HG03378 (cell line): ENCODE data around the gene PRPF40A.
"Not testable (repeated sequence)": the region's sequence is repeated elsewhere in the genome, so short reads cannot be mapped to it uniquely, and the experiment has no call there.

Experiments
- ATAC-seq: cut with Tn5 transposase; IDR thresholded peaks from one replicate; pipeline ENCODE4 v1.9.1; 2021; ENCODE audit warnings: mild to moderate bottlenecking, moderate library complexity; ENCODE audit not compliant: unreplicated experiment

The PRPF40A gene

DNA sequence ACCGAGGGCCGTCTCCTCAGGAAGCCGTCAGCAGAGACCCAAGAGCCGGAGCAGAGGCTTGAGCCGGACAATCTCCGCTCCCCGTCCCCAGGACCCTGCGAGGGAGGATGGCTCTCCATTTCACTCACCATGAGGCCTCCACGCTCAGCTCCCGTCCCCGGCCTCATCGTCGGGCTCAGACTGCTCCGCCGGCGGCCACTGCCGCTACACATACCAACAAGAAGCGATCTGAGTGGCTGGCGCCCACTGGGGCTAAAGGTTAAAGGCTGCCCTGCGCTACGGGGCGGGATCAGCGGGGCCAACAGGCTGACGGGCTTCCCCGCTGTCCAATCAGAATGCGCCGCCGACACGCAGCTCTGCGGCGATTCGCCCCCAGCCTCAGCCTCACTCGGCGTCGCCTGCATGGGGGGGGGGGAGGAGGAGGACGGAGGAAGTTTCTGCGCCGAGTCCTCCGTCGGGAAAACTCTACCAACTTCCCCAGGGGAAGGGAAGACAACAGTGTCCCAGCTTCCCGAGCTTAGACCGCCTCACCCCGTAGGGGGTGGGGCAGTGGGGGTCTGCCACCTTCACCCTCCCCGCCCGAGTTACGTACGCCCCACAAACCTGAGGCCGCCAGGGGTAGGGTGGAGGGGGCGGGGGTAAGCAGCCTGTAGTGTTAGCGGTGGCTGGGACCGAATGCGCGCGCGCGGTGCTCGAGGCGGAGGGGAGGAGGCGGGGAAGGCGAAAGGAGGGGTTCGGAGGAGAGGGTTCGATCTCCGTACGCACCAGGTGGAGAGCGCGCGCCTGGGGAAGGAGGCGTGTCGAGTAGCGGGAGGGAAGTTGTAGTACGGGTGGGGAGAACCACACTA lies at the start of gene PRPF40A:
Gene PRPF40A, minus strand, starts transcription at position 234 of the 848 bp plus-strand sequence. Its CDS starts 22 bp downstream, at position 212.
- peak; percentile 72 for ATAC-seq

DNA sequence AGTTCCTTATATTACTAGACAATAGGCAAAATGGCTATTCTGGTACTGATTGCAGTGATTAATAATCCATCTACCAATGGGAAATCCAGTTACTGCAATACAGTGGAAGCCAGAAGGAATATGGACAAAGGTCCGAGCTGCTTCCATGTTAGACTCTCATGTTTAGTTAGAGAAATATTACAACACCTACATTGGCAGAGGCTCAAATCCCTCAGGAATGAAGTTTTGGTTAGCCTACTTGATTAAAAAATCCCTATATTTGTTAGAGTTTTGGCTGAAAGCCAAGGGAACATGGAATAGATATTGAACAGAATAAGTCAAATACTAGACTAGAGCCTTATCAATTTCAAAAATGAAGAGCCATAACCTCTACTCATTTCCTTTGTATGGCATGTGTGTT lies 49.7 kb upstream of the PRPF40A start:
- no peak for ATAC-seq

DNA sequence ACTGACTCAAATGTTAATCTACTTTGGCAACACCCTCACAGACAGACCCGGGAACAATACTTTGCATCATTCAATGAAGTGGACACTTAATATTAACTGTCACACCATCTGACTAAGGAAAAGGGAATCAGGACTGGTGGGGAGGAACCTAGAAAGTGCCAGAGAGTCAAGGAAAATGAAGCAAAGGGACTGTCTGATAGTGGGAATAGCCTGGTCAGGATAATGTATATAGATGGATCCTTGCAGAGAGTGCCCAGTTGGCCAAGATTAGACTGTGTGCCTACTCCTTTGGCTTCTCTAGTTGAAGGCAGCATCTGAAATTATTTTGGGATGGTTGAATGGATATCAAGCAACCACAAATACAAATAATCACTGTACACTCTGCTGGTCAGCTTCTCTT lies 46.4 kb upstream of the PRPF40A start:
- no peak for ATAC-seq

DNA sequence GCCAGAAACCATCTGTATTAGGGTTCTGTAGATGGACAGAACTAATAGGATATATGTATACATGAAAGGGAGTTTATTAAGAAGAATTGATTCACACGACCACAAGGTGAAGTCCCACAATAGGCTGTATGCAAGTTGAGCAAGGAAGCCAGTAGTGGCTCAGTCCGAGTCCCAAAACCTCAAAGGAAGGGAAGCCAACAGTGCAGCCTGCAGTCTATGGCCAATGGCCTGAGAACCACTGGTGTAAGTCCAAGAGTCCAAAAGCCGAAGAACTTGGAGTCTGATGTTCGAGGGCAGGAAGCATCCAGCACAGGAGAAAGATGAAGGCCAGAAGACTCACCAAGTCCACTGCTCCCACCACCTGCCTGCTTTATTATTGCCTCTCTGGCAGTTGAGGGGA lies 45.9 kb upstream of the PRPF40A start:
- ATAC-seq: not testable (repeated sequence)

DNA sequence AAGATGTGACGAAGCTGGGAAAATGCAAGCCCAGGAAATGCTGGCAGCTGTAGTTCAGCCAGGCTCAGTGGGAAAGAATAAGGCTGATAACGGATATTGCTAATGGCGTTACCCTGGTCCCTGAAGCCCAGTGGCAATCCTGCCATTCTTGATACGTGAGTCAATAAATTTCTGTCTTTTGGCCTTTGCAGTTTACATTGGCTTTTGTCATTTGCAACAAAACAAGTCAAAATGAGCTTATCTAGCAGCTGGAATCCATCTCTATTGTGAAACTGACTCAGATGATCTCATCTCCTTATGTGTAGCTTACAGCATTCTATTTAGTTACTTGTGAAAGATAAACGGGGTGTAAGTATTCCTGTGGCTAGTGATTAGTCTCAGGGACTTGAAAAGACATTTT lies 44.9 kb upstream of the PRPF40A start:
- ATAC-seq: no peak

DNA sequence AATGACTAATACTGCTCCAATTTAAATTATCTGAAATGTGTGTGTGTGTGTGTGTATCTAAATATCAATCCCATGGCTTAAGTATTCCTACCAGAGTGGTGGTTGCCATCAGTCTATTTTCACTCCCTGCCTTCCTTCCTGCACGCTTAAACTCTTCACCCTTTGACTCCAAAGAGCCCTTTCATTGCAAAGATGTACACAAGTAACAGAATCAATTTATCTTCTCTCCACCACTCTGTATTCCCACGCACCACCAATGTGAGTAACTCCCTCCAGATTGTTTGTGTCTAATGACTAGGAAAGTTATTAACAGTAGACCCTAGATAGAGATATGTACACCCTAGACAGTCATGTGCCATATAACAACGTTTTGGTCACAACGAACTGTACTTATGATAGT lies 44.0 kb upstream of the PRPF40A start:
- no peak for ATAC-seq

DNA sequence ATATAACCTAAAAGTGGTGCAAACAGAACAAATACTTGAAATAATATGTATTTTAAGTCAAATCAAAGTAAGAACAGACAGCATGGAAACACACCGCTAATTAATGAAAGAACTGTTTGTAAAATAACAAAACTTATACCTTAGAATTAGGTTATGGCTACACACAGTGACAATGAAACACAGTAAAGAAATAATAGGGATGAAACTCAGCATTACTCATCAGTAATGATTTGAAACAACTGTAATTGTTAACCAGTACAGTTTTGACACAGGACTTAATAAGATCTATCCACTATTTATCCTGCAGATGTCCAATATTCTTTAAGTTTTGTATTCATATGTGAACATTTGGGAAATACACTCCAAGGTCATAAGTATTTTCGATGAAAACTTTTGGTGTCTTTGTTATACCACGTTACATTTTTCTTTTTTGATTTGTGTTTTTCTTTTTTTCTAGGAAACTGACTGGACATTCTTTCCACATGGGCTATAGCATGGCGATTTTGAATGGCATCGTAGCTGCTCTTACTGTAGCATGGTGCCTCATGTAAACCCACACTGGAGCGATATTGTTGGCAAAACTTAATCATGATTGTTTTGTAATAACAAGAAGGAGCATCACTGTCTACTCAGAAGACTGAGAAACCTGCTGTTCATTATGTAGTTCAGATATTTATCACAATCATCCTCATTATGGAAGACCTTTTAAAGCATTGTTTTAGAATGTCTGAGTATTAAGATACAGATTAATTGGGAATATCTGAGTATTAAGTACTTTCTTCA lies 42.2 kb upstream of the PRPF40A start:
- no peak for ATAC-seq

DNA sequence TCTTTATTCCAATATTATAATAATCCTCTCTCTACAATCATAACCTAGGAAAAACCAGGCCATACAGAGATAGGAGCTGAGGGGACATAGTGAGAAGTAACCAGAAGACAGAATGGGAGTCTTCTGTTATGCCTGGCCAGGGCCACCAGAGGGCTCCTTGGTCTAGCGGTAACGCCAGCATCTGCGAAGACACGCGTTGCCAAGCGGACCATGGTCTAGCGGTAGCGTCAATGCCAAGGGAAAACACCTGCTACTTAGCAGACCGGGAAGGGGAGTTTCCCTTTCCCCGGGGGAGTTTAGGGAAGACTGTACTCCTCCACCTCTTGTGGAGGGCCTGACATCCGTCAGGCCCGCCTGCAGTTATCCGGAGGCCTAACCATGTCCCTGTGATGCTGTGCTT lies 37.8 kb upstream of the PRPF40A start:
- ATAC-seq: no peak

DNA sequence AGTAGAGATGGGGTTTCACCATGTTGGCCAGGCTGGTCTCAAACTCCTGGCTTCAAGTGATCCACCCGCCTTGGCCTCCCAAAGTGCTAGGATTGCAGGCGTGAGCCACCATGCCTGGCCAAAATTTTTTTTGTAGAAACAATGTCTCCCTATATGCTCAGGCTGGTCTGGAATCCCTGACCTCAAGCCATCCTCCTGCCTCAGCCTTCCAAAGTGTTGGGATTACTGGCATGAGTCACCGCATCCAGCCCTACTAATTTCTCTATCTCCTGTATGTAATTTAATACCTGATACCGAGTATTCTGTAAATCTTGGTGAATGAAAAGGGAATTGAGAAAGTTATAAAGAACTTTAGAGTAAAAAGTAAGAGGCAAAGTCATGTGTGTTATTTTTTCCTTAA lies 30.5 kb upstream of the PRPF40A start:
- ATAC-seq: not testable (repeated sequence)

DNA sequence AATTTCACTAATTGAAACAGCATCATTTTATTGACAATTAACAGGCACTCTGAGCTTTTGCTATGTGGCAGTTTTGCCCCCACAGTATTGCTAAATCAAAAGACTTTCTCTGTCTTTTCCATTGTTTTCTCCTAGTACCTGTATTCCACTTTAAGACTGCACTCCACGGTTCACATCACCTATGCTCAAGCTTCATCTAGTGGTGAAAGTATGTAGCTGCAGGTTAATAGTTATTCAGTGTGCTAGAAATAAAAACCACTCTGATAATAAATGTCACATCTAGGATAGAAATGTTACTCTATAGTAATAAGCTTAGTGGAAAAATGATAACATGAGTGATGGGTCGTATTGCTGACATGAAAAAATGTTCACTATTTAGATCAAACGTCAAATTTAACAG lies 25.7 kb upstream of the PRPF40A start:
- peak; percentile 55 for ATAC-seq

DNA sequence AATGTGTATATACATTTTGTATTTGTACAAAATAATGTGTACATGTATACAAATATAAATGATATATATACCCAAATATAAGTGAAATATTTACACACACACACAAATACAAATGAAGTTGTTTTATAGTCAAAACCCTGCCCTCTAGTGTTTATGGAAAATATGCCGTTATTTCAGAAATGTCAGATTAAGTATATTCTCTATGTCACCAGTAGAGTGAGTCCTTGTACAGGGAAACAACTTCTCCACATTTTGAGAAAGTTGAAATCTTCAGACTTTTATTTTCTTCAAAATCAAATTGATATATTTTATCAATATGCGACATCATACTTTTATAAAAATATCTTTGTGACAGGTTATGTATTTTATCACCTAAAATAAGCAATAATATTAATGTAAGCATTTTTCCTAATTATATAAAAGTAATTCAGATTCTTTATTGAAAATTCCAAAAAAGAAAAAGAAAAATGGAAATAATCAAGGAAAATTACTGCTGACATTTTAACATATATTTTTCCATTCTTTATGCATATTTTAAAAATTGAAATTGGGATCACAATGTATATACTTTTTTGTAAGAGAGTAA lies 23.6 kb upstream of the PRPF40A start:
- peak; percentile 90 for ATAC-seq

DNA sequence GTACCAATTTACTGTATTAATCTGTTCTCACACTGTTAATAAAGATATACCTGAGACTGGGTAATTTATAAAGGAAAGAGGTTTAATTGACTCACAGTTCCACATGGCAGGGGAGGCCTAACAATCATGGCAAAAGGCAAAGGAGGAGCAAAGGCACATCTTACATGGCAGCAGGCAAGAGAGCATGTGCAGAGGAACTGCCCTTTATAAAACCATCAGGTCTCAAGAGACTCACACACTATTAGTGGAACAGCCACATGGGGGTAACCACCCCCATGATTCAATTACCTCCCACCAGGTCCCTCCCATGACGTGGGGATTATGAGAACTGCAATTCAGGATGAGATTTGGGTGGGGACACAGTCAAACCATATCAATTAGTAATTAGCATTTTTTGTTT lies 22.4 kb upstream of the PRPF40A start:
- not testable (repeated sequence) for ATAC-seq

DNA sequence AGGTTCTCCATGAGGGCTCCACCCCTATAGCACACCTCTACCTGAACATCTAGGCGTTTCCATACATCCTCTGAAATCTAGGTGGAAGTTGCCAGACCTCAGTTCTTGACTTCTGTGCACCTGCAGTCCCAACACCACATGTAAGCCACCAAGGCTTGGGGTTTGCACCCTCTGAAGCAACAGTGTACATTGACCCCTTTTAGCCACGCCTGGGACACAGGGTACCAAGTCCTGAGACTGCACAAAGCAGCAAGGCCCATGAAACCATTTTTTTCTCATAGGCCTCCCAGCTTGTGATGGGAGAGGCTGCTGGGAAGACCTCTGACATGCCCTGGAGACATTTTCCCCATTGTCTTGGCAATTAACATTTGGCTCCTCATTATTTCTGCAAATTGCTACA lies 21.2 kb upstream of the PRPF40A start:
- ATAC-seq: no peak

DNA sequence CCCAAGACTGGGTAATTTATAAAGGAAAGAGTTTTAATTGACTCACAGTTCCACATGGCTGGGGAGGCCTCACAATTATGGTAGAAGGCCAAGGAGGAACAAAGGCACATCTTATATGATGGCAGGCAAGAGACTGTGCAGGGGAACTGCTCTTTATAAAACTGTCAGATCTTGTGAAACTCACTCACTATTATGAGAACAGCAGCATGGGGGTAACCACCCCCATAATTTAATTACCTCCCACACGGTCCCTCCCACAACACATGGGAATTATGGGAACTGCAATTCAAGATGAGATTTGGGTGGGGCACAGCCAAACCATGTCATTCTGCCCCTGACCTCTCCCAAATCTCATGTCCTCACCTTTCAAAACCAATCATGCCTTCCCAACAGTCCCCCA lies 20.2 kb upstream of the PRPF40A start:
- not testable (repeated sequence) for ATAC-seq

DNA sequence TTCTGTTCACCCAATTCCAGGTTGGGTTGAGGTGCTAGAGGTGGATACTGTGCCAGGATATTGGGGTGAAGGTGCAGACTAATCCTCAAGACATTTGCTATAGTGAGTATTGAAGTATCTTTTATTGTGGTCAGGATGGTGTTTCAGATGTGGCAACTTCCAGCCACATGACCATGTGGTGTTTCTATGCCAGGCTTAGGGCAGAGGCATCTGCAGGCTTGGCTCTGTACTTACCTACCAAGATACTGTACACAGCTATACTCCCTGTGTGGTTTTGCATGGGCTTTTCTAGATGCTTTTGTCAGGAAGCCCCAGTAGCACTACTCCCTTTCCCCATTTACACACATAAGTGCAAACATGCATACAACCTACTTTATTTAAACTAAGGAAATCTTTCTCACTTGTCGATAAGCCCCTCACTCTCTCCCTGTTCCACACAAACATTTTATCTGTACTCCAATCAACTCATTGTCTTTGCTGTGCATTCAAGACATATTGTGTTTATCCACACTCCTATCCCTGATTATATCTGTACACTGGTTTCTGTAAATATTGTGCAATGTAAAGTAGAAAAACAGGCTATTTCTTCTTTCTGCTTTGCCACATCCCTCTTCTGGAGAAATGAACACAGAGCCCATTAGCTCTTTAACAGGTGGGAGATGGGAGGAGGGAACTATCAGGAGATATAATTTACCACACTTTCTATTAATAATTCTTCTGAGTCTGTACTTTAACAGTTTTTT lies 13.5 kb upstream of the PRPF40A start:
- ATAC-seq: peak; percentile 86

DNA sequence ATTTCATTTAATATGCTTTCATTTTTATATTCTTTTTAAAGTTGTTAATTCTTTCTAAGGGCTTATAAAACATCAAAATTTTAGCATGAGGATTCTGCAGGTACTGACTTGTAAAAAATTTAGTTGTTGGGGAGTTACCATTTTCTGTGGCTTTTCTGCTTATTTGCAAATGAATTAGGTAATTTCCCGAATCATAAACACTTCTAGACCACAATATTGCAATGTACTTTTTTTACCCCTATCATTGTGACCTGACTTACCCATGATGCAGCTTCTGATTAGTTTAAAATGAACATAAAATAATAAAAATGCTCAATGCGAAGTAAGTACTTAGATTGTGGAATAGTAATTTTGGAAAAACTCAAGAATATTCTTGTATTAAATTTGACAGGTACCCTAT lies 12.6 kb upstream of the PRPF40A start:
- ATAC-seq: no peak

DNA sequence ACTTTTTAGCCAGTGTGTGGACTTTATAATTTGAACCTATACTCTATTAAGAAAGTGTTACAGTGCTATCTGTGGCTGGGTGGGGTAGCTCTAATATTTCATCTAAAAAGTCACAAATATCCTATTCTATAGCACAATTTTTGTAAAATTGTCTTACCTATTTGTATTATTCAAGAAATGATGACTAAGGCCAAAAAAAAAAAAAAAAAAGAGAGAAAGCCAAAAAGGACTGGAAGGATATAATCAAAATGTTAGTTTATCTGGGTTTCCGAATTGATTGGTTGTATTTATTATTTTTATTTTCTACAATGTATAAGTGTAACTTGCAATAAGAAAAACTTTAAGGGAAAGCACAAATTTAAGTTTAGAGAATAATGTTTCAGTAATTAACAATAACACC lies 6.7 kb upstream of the PRPF40A start:
- ATAC-seq: no peak

DNA sequence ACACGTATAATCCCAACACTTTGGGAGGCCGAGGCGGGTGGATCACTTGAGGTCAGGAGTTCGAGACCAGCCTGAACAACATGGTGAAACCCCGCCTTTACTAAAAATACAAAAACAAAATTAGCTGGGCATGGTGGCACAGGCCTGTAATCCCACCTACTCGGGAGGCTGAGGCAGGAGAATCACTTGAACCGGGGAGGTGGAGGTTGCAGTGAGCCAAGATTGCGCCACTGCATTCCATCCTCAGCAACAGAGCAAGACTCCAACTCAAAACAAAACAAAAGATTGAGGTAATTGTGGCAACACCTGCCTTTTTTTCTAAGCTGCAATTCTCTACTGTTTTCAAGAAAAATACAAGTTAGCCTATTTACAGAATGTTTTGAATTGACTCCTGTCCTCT lies 5.4 kb upstream of the PRPF40A start:
- ATAC-seq: not testable (repeated sequence)

DNA sequence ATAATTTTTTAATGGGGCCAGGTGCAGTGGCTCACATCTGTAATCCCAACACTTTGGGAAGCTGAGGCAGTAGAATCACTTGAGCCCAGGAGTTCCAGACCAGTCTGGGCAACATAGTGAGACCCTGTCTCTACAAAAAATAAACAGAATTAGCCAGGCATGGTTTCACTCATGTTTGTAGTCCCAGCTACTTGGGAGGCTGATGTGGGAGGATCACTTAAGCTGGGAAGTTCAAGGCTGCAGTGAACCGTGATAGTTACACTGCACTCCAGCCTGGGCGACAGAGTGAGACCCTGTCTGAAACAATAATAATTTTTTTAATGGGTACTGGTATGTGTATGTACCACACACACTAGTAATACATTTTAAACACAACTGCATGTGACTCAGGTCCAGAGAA lies 3.5 kb upstream of the PRPF40A start:
- ATAC-seq: no peak

DNA sequence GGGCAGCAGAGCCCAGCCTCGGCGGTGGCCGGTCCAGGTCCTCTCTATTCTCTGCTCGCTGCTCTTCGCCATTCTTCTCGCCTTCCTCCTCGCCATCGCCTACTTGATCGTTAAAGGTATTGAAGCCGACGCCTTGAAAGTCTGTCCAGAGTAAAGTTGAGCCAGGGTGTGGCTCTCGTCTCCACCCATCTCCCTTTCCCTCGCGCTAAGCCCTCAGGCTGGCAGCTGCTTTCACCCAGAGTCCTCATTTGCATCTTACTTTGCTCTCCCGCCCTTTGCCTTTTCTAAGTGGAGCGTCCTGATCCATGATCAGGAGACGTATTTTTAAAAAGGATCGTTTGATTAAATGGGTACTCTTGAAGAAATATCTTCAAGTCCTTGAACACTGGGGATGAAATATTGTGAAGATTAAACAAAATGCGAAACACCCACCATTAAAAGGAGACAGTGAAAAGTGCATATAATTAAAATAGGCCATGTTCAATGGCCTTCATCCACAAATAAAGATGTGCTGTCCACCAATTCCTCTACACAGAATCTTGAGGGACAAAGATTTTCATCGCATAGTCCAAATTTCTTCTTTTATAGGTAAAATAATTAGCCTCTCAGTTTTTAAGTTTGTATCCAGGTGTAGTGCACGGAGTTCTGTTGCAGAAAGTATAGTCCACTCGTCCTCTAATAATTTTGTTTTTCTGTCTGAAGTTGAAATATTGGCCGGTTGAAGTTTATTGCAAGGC lies 1.8 kb upstream of the PRPF40A start:
- peak; percentile 34 for ATAC-seq
